Hypothalamus (tissue), 51 donors: ENCODE results near the gene CLDN16.

Source experiments
- DNase-seq, 51 donors: peaks; one replicate each; lab custom pipeline; 2025; lab: John Stamatoyannopoulos, UW

Gene CLDN16, protein sequence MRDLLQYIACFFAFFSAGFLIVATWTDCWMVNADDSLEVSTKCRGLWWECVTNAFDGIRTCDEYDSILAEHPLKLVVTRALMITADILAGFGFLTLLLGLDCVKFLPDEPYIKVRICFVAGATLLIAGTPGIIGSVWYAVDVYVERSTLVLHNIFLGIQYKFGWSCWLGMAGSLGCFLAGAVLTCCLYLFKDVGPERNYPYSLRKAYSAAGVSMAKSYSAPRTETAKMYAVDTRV

DNA sequence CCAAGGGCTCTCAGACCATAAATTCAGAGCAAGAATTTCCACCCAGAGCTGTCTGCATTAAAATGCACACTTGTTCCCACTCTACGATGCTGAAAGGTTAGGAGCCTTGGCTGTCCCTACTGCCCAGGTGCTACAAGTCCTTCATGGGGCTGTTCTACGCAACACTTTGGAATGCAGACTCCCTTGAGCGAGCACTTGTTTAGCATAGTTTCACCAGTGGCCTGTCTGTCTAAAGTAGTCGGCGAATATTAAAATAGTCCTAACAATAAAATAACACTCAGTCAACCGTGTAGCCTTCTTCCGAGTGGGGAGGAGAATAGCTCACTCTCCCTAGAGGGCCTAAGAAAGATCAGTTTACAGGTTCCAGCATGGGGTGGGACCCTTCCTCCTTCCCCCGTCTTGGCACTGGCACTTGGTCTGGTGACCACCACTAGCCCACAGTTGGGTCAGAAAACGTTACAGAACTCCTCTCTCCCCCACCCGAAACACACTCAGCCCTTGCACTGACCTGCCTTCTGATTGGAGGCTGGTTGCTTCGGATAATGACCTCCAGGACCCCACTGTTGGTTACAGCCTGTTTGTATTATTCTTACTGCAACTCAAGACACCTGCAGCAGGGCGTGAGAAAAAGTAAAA is at the start of gene CLDN16:
CLDN16 (plus strand) TSS at position 586 of the 636 bp plus-strand sequence. CDS start 167 bp downstream, outside the sequence.
- DNase-seq: no peak

DNA sequence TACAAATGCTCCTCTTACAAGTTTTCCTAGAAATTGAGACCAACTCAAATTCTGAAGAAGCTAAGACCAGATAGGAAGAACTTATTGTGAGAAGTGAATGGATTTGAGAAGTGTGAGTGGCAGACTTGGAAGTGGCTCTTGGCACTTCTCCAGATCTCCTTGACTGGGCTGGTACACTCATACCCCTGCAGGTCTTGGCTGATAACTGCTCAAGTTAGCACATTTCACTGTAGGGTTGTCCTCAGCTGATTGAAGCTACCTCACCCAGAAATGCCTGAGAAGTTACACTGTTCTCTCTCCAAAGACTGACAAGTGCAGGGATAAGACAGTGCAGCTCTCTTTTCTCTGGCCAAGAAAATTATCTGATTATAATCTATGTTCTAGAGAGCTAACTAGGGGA is 49.2 kb upstream of the CLDN16 start:
- DNase-seq: no peak

DNA sequence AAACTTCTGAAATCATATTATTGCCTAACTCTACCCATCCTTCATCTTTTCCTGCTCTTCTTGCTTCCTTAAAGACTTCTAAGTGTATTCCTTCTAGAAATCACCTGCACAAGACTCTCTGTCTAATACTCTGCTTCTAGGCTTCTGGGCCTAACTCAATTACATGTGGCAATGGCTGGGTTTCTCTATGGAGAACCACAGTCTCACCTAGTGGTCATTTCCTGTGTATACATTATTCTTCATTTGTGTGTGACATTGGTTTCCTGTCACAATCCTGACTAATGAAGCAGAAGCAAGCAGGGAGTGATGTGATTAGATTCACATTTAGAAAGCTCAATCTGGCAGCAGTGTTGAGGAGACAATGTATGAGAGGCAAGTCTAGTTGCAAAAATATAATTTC is 48.8 kb upstream of the CLDN16 start:
- DNase-seq: no peak

DNA sequence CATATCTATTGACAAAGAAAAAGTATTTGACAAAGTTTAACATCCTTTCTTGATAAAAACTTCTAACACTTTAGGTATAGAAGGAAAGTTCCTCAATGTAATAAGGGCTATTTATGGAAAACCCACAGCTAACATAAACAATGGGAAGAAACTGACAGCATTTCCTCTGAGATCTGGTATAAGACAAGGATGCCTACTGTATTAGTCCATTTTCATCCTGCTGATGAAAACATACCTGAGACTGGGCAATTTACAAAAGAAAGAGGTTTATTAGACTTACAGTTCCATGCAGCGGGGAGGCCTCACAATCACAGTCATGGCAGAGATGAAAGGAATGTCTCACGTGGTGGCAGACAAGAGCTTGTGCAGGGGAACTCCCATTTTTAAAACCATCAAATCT is 47.9 kb upstream of the CLDN16 start:
- DNase-seq: no peak

DNA sequence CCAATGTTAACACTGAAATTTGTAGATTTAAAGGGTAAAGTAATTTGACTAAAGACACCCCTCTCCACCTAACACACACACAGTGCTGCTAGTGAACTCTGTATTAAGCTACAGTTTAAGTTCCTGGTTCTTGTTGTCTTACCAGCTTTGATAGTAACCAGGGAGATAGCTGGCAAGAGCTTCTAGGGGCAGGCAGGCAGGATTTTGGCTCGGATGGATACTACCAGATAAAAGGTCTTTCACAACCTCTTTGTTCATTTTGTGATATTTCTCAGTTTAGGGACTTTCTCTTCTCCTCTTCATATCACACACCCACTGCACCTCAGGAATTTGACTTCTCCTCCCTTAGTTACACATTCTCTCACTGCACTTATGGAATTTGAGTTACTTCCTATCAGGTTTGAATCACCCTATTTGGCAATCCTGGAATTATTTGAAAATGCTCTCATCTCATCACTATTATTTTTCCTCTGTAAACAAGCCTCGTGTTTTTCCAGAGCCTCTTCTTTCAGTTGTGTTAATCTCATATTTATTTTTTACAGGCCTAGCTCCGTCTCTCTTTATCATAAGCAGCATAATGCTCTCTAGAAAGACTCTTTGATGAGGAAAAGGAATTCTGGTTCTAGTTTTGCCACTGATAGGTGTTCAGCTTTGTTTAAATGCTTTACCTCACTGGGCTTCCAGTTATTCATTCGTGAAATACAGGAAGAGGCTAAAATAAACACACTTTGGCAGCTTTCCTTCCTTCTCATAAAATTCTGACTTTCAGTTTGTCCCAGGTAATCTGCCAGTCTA is 42.7 kb upstream of the CLDN16 start:
- no peak for DNase-seq

DNA sequence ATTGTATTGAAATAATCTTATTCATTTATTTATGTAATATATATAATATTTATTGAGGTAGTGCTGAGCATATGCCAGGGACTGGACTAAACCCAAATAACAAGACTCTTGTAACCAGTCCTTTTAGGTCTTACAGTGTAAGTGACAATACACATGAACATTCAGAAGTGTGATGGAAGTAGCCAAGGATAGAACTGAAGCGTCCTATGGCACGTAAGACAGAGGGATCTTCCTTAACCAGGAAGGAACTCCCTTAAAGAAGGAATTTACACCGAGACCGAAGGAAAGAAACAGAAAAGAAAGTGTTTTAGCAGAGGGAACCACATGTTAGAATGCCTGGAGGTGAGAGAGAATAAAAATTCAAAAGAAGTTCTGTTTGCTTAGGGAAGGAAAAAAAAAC is 42.1 kb upstream of the CLDN16 start:
- no peak for DNase-seq

DNA sequence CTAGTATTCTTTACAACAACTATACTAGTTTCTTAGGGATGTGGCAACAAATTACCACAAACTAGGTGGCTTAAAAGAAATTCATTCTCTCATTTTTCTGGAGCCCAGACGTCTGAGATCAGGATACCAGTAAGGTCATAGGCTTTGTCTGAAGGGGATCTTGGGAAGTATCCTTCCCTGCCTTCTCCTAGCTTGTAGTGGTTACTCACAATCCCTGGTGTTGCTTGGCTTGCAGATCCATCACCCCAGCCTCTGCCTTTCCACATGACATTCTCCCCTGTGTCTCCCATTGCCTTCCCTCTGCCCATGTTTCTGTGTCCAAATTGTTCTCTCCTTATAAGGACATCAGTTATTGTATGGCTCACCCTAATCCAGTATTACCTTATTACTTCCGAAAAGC is 41.4 kb upstream of the CLDN16 start:
- no peak for DNase-seq

DNA sequence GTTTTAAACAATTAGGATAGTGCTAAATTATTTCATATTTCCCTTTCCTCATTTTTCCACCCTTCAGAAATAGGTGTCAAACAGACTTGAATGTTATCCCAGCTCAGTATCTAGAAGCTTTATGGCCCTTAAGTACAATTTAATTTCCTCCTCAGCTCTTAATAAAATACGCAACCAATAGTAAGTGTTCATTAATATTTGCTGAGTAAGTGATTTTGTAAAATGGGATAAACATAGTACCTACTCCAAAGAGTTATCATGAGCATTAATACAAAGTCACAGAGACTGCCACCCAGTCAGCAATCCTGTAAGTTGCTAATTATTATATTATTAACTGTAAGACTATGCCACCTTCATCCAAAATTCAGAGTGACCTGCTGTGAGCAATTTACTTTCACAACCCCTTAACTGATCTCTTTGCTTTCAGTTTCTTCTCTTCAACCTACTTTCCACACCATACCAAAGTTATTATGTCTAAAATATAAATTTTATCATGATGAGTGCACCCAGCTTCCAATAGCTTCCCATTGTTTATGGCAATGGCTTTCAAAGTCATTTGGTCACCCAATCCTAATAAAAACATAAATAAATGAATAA is 35.0 kb upstream of the CLDN16 start:
- DNase-seq: no peak

DNA sequence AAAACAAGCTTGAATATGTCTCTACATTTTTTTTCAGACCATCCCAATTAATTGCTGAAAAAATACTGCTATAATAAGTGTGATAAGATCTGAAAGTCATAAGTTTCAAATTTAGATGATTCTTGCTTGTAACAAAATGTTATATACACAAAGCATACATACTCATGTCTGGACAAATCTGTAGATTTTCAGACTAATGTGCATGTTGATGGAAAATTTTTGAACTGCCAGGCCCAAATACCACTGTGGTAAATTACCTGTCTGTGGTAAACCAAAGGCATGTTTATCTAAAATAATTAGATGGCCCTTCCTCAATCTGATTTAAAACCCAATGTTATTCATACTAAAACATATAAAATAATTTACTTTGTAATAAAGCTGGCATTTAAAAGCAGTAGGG is 31.7 kb upstream of the CLDN16 start:
- DNase-seq: no peak

DNA sequence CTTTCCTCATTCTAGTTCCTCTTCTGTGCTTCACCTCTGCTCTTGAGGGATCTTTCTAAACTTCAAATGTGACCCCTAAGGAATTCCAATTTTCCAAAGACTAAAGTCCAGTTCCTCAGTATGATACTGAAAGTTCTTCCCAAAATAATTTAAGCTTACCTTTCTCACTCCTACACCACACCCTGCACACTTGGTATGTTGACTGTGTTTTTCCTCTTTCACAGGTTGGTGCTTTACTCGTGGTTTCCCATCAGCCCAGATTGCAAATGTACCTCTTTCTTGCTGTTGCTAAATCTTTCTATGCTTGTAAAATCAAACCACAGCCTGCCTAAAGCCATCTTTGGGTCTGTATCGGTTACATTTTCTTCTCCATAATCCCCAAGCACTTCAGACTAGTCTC is 30.5 kb upstream of the CLDN16 start:
- DNase-seq: no peak

DNA sequence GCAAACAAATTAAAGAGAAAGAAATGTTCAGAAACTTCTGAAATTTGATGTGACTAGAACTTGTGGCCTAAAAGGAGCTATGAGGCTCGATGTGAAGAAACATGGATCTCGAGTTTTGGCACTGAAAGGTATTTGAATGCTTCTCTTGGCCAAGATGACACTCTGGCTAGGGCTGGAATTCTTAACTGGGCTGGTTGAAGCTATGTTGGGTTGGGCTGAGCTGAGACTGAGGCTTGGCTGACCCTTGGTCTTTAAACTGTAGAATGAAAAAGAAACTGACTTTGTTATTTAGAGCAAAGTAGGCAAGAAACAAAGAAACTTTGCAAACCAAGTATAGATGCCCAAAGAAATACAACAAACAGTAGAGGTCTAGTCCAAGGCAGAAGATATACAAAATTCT is 28.1 kb upstream of the CLDN16 start:
- DNase-seq: no peak

DNA sequence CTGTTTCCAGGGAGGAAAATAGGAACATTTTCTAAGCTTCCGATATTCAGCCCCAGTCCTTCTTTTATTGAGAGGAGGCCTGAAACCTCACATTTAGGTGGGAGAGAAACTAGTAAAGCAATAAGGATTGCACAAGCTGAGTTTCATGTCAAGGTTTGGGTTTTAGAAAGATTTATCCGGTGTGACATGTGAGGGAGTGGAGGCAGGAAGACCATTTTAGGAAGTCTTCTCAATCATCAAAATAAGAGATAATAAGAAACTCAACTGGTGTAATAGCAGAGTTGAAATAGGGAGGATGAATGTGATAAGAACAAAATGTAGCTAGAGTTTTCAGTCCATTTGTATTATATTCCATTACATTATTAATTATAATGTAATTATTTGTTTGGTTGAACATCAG is 27.7 kb upstream of the CLDN16 start:
- no peak for DNase-seq

DNA sequence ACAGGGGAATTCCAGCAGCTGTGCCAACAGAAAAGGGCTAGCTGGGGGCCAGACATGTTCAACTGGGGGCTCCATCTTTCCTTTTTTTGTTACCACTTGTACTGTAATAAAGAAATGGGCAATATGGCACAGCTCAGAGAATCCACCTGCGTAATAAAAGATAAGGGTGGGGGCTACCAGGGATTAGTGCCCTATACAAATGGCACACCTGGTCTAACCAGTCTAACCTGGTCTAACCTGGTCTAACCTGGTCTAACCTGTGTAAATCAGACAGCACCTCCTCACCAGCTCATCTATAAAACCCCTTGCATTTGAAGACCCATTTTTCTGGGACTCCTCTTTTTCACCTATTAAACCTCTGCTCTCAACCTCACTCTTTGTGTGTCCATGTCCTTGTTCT is 26.2 kb upstream of the CLDN16 start:
- DNase-seq: no peak

DNA sequence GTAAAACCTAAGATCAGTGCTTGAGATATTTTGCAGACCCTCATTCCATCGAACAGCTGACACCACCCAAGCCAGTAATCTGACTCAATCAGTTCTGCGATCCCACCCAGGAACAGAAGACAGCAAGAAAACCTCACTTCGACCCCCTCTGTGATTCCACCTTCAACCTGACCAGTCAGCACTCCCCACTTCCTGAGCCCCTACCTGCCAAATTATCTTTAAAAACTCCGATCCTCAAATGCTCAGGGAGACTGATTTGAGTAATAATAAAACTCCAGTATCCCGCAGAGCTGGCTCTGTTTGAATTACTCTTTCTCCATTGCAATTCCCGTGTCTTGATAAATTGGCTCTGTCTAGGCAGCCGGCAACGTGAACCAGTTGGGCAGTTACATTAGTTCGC is 25.7 kb upstream of the CLDN16 start:
- no peak for DNase-seq

DNA sequence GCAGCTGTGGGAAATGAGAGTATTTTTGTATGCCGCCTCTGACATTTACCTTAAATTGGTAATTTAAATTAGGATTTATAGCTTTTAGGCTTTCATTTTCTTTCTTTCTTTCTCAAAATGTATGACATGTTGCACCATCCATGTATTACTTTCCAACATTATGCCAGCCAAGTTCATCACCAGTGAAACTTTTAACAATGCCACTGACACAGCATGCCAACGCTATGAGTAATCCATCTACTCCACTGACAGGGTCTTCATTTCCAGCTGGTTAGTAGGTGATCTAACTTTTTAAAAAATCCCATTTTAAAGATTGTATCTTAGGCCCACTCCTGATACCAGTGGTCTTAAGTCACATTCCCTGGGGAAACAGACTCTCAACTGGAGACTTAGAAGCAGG is 21.8 kb upstream of the CLDN16 start:
- no peak for DNase-seq

DNA sequence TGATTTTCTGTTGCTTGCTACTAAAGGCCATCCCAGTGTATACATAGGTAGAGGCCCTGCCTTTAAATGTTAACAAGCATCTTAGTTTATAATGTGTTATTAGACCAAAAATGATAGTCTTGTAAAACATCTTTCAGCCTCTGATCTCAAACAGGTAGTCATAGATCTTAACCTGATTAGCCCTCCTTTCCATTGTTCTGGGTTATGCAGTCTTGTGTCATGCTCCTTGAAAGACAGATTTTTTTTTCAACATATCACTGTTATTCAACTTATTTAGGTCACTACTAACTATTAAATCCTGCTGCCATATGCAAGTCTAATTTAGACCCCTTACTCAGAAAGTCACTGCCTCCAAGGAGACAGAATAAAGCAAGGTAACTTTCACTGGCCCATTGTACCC is 19.1 kb upstream of the CLDN16 start:
- DNase-seq: no peak

DNA sequence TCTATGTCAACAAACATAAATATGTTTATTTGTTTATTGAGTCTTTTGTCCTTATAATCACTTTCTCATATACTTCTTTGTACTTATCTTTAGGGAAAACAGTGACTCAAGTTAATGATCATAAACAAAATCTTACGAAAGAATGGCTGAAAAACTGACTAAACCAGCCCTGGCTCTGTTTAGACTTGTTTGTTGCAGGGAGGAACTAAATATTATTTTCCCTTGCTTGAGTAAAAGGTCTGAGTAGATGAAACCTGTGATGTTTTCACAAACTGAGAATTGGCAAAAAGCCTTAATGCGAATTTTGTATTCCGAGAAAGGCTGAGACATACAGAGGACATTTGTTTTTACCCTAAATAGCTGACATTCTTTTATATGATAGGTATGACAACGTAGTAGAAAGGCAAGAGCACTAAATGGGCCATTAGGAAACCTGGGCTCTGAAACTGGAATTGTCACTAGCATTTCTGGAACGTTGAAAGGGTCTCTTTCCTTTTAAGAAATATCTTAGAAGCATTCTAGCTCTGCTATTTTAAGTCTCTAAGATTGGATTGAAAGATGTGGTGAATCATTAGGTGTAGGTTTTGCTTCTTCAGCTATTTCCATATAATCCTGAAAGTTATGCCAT is 18.2 kb upstream of the CLDN16 start:
- no peak for DNase-seq

DNA sequence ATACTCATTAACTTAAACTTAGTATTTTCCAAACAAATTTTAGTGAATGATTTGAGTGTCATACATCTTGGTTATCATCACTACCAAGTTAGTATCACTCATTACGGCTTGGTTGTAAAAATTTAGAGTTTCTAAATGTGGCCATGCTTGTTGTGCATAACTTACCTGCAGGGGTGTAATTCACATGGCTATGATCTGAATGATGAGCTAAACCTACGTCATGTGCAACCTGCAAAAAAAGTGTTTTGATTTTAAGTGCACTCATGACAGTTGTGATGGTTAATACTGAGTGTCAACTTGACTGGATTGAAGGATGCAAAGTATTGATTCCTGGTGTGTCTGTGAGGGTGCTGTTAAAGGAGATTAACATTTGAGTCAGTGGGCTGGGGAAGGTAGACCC is 17.6 kb upstream of the CLDN16 start:
- no peak for DNase-seq

DNA sequence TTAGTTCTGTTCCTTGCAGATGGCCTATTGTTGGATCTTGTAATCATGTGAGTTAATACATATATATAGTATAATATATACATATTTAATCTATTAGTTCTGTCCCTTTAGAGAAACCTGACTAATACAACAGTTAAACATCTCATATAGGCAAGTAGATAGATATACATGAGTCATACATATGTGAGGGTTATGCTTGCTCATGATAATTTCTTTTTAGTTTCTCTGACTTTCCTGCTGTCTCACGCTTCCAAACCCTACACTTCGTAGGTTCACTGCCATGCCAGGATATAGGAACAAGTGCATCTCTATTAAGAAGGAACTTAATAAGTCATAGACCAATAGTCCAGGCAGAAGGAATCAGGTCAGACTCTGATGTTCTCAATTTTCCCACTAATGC is 16.8 kb upstream of the CLDN16 start:
- DNase-seq: no peak

DNA sequence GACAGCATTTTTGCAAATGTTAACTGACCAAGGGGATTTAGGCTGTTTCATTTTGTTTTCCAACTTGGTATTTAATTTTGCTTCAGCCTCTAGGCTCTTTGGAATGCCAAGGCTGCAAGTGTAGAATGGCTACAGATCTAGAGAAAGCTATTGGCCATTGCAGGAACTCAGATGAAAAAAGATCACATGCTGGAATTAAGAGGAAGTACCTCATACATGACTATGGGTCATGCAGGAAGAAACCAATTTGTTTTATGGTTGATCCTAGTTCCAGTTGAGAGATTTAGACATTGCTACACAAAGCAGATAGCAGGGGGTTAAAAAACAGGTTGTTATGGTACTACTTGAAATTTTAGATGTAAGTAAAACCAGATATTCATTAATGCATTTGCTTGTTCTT is 12.7 kb upstream of the CLDN16 start:
- no peak for DNase-seq

DNA sequence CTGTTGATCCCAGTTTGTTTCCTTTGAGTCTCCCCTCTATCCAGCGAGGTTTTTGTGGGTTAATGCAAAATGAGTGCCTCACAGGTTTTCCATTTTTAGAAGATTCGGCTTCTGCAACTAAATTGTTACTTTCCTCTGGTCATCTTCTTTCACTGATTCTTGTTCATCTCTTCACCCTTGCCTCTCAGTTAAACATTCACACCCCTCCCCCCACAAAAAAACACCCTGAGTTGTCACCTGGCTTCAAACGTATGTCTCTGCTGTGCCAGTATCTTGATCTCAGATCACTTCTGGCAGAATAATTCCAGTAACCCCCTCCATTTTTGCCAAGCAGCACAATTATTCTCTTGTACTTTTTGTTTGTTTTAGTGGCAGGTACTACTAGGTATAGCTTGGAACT is 12.3 kb upstream of the CLDN16 start:
- no peak for DNase-seq
